ENCODE results near the gene SP140L. TPM values are rescaled to one million over a fixed set of nuclear protein-coding genes. Genes with fewer than 3 reads are reported as not detected.

SP140L gene
- total and polyA plus RNA-seq, 10 of the 15 experiments (the other 5 are each of a cell fraction or from before 2014, with no cell fraction given): 4.7 to 28.6 (median 15.0) TPM

- TF ChIP-seq ELK1 (IDR thresholded peaks at IDR 0.05; ENCODE audit: low read depth, low read length): no peak
Measured at GRCh38 chr2:230383453-230383852, 56.5 kb downstream of the SP140L start (continued).

GRCh38 chr2:230384986-230385385 is 58.0 kb downstream of the SP140L start:
- H3K27ac ChIP-seq (ENCODE audit: control insufficient read depth, insufficient read depth): no peak overlapping the region
- H3K9ac ChIP-seq (ENCODE audit: control insufficient read depth, insufficient read depth, low read length): no peak overlapping the region
- SMC1A ChIA-PET (ENCODE audit: uncharacterized antibody, unreplicated experiment): no interaction called here
- FAIRE-seq: no peak
- DNase-seq (ENCODE audit: low read depth, low spot score): no peak
- peaks cover under 1 to 4% of the 10 kb centered on the region in 2 experiments; a peak in 3 of 4 replicates for H3K36me3 ChIP-seq (ENCODE audit: control insufficient read depth in 2 of 2, insufficient read depth in 2 of 2, low read length in 1 of 2)
- H3K4me3 ChIP-seq: no peak overlapping the region
- no peaks in the 10 kb centered on the region for H3K27me3 ChIP-seq (replicated peaks in 1 of 2; ENCODE audit: control insufficient read depth in 2 of 2, insufficient read depth in 2 of 2, low read length in 1 of 2)
- CTCF ChIA-PET: no interaction called here
- POLR2A ChIA-PET: no interaction called here
- H3K9me3 ChIP-seq (replicated peaks; ENCODE audit: control insufficient read depth, insufficient read depth, low read length): no peaks in the 10 kb centered on the region
- no peak for ATAC-seq
- WGBS (ENCODE audit: insufficient coverage, insufficient replicate concordance, low lambda C conversion rate, missing lambda C conversion rate): 97% methylated on average over 6 of the region's 6 CpGs
- intact Hi-C loops (cut with micrococcal nuclease; ENCODE audit: unreplicated experiment) (no loop called here), in situ Hi-C loops (cut with MboI) (no loop called here)
- no peaks in the 10 kb centered on the region for H3K79me2 ChIP-seq (ENCODE audit: control insufficient read depth, insufficient read depth, low read length)
- RAD21 ChIA-PET (ENCODE audit: unreplicated experiment): no interaction called here
- H3K4me1 ChIP-seq (ENCODE audit: control insufficient read depth, insufficient read depth, low read length): no peaks in the 10 kb centered on the region
- no peak overlapping the region for H3K4me2 ChIP-seq (ENCODE audit: control insufficient read depth, insufficient read depth)
- H2AFZ ChIP-seq (ENCODE audit: control insufficient read depth, low read depth, low read length): no peak overlapping the region
- BruUV-seq (replicated peaks): no TSS peak
- H4K20me1 ChIP-seq (ENCODE audit: control insufficient read depth, insufficient read depth): no peaks in the 10 kb centered on the region
- no peak for TF ChIP-seq SMC3 (IDR thresholded peaks at IDR 0.05; ENCODE audit: borderline replicate concordance, low read length)
- TF ChIP-seq RB1 (IDR thresholded peaks at IDR 0.05; ENCODE audit: borderline replicate concordance): no peak
- TF ChIP-seq MXI1 (IDR thresholded peaks at IDR 0.05; ENCODE audit: low read depth, low read length): no peak
- TF ChIP-seq POU2F2 (IDR thresholded peaks at IDR 0.05; ENCODE audit: borderline replicate concordance, low read depth, low read length): no peak
- TF ChIP-seq STAT3 (IDR thresholded peaks at IDR 0.05; ENCODE audit: low read depth, low read length): no peak
- no peak for TF ChIP-seq WRNIP1 (IDR thresholded peaks at IDR 0.05; ENCODE audit: borderline replicate concordance, low read depth, low read length)
- no peak for TF ChIP-seq CBX5 (IDR thresholded peaks at IDR 0.05; ENCODE audit: low read depth)
- no peak for TF ChIP-seq BRCA1 (IDR thresholded peaks at IDR 0.05; ENCODE audit: low read depth, low read length)
- TF ChIP-seq ZNF217 (IDR thresholded peaks at IDR 0.05): no peak
- TF ChIP-seq E2F8 (IDR thresholded peaks at IDR 0.05; ENCODE audit: low read depth, partially characterized antibody): no peak
- no peak for TF ChIP-seq KDM1A (IDR thresholded peaks at IDR 0.05; ENCODE audit: borderline replicate concordance)
- no peak for TF ChIP-seq ZNF24 (IDR thresholded peaks at IDR 0.05)
- no peak for TF ChIP-seq POLR2A (IDR thresholded peaks at IDR 0.05; ENCODE audit: low read depth, low read length)
- no peak for TF ChIP-seq SPI1 (IDR thresholded peaks at IDR 0.05; ENCODE audit: borderline replicate concordance, insufficient read depth, low read depth, low read length)
- TF ChIP-seq MTA2 (IDR thresholded peaks at IDR 0.05; ENCODE audit: low read depth): no peak
- no peak for TF ChIP-seq RFX5 (IDR thresholded peaks at IDR 0.05; ENCODE audit: low read depth, low read length)
- no peak for TF ChIP-seq NFYB (IDR thresholded peaks at IDR 0.05; ENCODE audit: insufficient read depth, low read depth, low read length)
- no peak for TF ChIP-seq EED (IDR thresholded peaks at IDR 0.05; ENCODE audit: low read depth)

Measured in GM12878 (cell line).